ENCODE results near the gene USP15. TPM values are rescaled to one million over a fixed set of nuclear protein-coding genes. Genes with fewer than 3 reads are reported as not detected.
A peak's percentile ranks its signal among the peaks of the same experiment; 100 is the strongest.

USP15 gene
- total RNA-seq, 2 donors from 2014 or later = 27.9 to 29.1 TPM

DNA sequence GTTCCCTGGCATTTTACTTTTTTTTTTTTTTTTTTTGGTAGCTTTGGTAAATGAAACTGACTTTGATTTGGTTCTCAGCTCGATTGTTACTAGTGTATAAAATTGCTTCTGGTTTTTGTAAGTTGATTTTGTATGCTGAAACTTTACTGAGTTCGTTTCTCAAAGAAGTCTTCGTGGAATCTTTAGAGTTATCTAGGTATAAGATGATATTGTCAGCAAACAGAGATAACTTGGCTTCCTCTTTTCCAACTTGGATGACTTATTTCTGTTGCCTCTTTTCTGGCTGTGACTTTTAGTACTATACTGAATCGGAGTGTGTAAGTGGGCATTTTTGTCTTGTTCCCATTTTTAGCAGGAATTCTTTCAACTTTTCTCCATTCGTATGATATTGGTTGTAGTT lies 28.1 kb downstream of the USP15 start:
- Histone ChIP-seq H3K4me1 (ENCODE audit: control insufficient read depth, insufficient read depth, low read length) (no peaks in the 10 kb centered on the region), H3K9me3 (ENCODE audit: control insufficient read depth, low read length) (peaks cover 10% of the 10 kb centered on the region), H3K4me3 (ENCODE audit: low read length) (no peak overlapping the region), H3K9ac (ENCODE audit: extremely low read depth, low read length, poor library complexity, severe bottlenecking) (no peak overlapping the region), H3K27me3 (ENCODE audit: control insufficient read depth, insufficient read depth, low read length, poor library complexity, severe bottlenecking) (peaks cover 6% of the 10 kb centered on the region), H3K27ac (ENCODE audit: low read depth, low read length) (no peak overlapping the region), H3K36me3 (ENCODE audit: control insufficient read depth, insufficient read depth, low read length) (no peaks in the 10 kb centered on the region)
- TF ChIP-seq, protein P1, sequence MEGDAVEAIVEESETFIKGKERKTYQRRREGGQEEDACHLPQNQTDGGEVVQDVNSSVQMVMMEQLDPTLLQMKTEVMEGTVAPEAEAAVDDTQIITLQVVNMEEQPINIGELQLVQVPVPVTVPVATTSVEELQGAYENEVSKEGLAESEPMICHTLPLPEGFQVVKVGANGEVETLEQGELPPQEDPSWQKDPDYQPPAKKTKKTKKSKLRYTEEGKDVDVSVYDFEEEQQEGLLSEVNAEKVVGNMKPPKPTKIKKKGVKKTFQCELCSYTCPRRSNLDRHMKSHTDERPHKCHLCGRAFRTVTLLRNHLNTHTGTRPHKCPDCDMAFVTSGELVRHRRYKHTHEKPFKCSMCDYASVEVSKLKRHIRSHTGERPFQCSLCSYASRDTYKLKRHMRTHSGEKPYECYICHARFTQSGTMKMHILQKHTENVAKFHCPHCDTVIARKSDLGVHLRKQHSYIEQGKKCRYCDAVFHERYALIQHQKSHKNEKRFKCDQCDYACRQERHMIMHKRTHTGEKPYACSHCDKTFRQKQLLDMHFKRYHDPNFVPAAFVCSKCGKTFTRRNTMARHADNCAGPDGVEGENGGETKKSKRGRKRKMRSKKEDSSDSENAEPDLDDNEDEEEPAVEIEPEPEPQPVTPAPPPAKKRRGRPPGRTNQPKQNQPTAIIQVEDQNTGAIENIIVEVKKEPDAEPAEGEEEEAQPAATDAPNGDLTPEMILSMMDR (conservative IDR thresholded peaks at IDR 0.05) = no peak
- DNase-seq = no peak
- no peak overlapping the region for H3K4me3 Mint-ChIP-seq
- H3K4me1 Mint-ChIP-seq = peaks cover 30% of the 10 kb centered on the region
- peaks cover 5% of the 10 kb centered on the region for H3K27me3 Mint-ChIP-seq (ENCODE audit: insufficient read depth)
- no peaks in the 10 kb centered on the region for H3K9me3 Mint-ChIP-seq
- H3K36me3 Mint-ChIP-seq (ENCODE audit: low read depth) = no peaks in the 10 kb centered on the region
- 88 to 96% methylated on average over 4 to 5 of the region's 5 CpGs for WGBS, 2 experiments (ENCODE audit: insufficient coverage in 1 of 2, insufficient read length in 1 of 2)
- H3K27ac Mint-ChIP-seq = no peak overlapping the region

DNA sequence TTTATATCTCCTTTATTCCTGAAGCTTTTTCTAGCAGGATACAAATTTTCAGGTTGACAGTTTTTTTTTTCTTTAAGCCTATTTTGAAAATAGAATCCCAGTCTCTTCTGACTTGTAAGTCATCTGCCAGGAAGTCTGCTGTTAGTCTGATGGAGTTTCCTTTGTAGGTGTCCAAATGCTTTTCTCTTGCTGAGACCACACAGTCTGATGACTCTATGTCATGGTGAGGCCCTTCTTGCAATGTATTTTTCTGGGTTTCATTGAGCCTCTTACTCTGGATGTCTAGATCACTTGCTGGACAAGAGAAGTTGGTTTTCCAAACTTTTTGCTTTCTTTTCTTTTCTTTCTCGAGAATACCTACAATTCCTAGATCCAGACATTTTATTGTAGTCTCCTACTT lies 30.6 kb downstream of the USP15 start:
- Mint-ChIP-seq H3K27ac (no peak overlapping the region), H3K27me3 (ENCODE audit: insufficient read depth) (peaks cover 5% of the 10 kb centered on the region), H3K4me3 (no peak overlapping the region), H3K4me1 (peaks cover 41% of the 10 kb centered on the region), H3K36me3 (ENCODE audit: low read depth) (no peaks in the 10 kb centered on the region), H3K9me3 (no peaks in the 10 kb centered on the region)
- H3K4me1 ChIP-seq (ENCODE audit: control insufficient read depth, insufficient read depth, low read length) = peaks cover 3% of the 10 kb centered on the region
- TF ChIP-seq, protein P1 (conservative IDR thresholded peaks at IDR 0.05) = no peak
- DNase-seq = no peak
- H3K9ac ChIP-seq (ENCODE audit: extremely low read depth, low read length, poor library complexity, severe bottlenecking) = no peak overlapping the region
- 93 to 100% methylated on average over 1 of the region's 1 CpG for WGBS, 2 experiments (ENCODE audit: insufficient coverage in 1 of 2, insufficient read length in 1 of 2)
- no peak overlapping the region for H3K27ac ChIP-seq (ENCODE audit: low read depth, low read length)
- peaks cover 5% of the 10 kb centered on the region for H3K9me3 ChIP-seq (ENCODE audit: control insufficient read depth, low read length)
- no peaks in the 10 kb centered on the region for H3K36me3 ChIP-seq (ENCODE audit: control insufficient read depth, insufficient read depth, low read length)
- peaks cover 6% of the 10 kb centered on the region for H3K27me3 ChIP-seq (ENCODE audit: control insufficient read depth, insufficient read depth, low read length, poor library complexity, severe bottlenecking)
- H3K4me3 ChIP-seq (ENCODE audit: low read length) = no peak overlapping the region

DNA sequence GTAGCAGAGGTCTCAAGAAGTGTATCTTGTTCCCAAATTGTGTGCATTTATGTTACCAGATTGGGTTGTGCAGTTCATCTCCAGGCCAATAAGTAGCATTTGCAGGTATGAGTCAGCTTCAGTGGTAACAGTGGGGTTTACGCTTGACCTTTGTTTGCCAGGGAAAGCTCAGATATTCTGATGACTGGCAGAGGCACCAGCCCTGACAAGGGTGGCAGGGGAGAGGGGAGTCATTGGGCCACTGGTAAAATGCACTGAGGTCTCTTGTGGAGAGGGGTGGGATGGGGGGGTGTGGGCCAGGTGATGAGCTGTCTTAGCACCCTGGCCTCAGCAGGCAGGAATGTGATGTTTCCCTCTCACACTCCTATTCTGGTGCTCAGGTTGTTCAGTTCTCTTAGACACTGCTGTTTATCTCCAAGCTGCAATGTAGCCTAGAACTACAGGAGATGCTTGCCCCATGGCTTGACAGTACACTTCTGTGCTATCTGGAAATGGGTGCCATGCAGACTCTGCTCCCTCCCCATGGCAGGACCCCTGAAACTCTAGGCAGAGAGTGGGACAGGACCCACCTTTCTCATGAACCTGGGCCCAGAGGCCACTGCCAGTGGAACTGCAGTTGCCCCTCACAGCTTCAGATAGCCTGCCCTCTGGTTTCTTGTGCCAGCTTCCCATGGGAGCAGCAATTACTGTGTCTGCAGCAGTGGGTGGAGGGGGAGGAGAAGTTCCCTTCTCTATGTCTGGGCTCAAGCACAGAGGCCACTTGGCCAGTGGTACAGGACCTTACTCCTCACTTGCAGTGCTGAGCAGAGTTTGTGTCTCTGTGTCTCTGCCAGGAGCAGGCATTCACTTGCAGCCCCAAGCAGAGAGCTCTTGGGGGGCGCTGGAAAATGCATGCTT lies 31.9 kb downstream of the USP15 start:
- Histone ChIP-seq H3K27ac (ENCODE audit: low read depth, low read length) (no peak overlapping the region), H3K36me3 (ENCODE audit: control insufficient read depth, insufficient read depth, low read length) (no peaks in the 10 kb centered on the region), H3K4me1 (ENCODE audit: control insufficient read depth, insufficient read depth, low read length) (peaks cover 7% of the 10 kb centered on the region), H3K4me3 (ENCODE audit: low read length) (no peak overlapping the region), H3K9me3 (ENCODE audit: control insufficient read depth, low read length) (peaks cover 5% of the 10 kb centered on the region), H3K27me3 (ENCODE audit: control insufficient read depth, insufficient read depth, low read length, poor library complexity, severe bottlenecking) (peaks cover 9% of the 10 kb centered on the region), H3K9ac (ENCODE audit: extremely low read depth, low read length, poor library complexity, severe bottlenecking) (no peak overlapping the region)
- no peak overlapping the region for H3K4me3 Mint-ChIP-seq
- peaks cover under 1% of the 10 kb centered on the region for H3K36me3 Mint-ChIP-seq (ENCODE audit: low read depth)
- TF ChIP-seq, protein P1 (conservative IDR thresholded peaks at IDR 0.05) = no peak
- 70 to 80% methylated on average over 2 of the region's 2 CpGs for WGBS, 2 experiments (ENCODE audit: insufficient coverage in 1 of 2, insufficient read length in 1 of 2)
- H3K27ac Mint-ChIP-seq = no peak overlapping the region
- peaks cover 7% of the 10 kb centered on the region for H3K27me3 Mint-ChIP-seq (ENCODE audit: insufficient read depth)
- H3K4me1 Mint-ChIP-seq = peaks cover 53% of the 10 kb centered on the region
- peak; percentile 60 for DNase-seq
- H3K9me3 Mint-ChIP-seq = no peaks in the 10 kb centered on the region

Data from endodermal cell (in vitro differentiated cells).